ENCODE results near the gene AMZ1.
"Not testable (repeated sequence)": the region's sequence is repeated elsewhere in the genome, so short reads cannot be mapped to it uniquely, and the experiment has no call there.

AMZ1 gene

DNA sequence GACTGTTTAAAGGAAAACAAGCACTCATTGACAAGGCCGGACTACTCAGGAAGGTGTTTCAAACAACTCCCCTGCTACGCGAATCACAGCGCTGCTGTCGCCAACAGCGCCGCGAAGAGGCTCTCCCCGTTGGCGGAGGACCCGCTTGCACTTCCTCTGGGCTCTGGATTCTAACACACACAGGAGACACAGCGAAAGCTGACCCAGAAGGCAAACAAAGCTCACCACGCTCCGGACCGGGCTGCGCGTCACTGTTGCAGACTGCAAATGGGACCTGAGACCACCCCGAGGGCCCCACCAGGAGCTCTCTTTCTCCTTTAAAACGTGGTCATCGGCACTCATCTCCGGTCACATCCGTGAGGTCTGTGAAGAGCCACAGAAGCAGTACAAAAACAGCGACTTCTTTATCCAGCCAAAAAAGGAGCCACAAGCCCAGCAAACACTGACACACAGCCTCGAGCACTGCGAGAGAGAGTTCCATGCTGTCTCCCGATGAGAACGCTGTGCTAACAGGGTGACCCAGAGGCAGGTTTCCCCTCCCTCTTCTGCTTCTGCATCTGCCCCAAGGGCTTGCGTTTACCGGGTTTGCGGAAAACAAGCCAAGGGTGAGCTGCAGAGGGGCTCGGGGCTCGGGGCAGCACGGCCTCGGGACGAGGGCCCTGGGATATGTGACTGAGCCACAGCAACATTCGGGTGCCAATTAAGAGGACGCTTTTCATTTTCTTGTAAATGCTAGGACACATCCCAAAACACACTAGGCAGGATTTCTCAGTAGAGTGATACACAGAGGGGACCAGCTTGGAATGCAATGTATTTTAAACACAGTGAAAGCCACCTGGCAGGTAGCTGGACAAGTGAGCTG, 41.3 kb downstream of the AMZ1 start:
- no peak for DNase-seq (ENCODE audit: low read depth)

- no peak for DNase-seq (ENCODE audit: low read depth)
Observed at GRCh38 chr7:2729893-2730716, 42.1 kb downstream of the AMZ1 start.

DNA sequence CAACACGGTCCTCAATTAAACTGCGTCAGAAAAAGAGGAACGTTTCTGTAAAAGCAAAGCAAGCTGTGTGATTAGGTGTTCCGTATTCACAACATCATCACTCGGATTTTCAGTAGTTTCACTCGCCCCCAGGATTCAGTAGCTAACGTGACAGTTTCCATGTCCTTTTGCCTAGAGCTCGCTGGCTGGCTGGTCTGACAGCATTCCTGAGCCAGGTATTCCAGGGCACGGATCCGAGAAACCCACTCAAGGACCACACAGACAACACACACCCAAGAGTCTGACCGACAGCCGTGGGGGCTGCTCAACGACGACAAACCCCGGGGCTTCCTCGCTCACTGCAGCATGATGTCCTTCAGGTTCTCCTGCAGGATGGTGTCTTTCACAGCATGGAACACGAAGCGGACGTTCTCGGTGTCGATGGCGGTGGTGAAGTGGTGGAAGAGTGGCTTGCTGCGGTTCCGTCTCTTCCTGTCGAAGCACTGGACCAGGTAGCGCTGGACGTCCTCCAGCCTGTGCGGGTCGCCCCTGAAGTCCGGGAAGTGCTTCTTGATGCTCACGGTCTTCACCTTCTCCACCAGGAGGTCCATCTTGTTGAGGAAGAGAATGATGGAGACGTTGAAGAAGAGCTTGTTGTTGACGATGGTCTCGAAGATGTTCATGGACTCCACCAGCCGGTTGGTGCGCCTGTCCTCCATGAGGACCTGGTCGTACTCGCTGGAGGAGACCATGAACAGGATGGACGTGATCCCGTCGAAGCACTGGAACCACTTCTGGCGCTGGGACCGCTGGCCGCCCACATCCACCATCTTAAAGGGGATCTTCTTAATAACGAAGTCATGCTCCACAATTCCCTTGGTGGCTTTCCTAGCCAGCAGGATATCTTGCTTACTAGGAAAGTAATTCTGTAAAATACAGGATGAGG, 43.1 kb downstream of the AMZ1 start:
- DNase-seq (ENCODE audit: low read depth), result no peak

- DNase-seq (ENCODE audit: low read depth), result no peak
Observed at GRCh38 chr7:2732388-2732787, 44.4 kb downstream of the AMZ1 start.

- DNase-seq (ENCODE audit: low read depth), result no peak
Observed at GRCh38 chr7:2732959-2733584, 45.1 kb downstream of the AMZ1 start.

GRCh38 chr7:2734084-2734686, 46.2 kb downstream of the AMZ1 start:
- DNase-seq (ENCODE audit: low read depth), result no peak

- no peak for DNase-seq (ENCODE audit: low read depth)
Observed at GRCh38 chr7:2734751-2735571, 47.0 kb downstream of the AMZ1 start.

DNA sequence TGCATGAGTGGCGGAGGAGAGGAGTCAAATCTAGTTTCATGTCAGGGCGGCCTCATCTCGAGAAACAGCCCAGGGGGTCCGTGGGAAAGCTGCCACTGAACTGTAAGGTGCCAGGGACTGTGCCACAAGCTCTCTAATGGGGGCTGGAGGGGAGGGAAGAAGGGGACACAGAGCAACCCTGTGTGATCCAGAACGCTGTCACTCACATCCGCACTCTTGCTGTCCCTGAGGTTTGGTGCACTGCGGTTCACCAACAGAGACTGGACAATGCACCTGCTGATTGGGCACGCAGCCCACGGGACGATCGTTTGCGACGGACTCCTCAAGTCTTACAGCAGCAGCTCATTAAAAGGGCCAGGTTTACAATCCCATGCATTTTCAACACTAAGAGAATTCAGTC, 47.7 kb downstream of the AMZ1 start:
- DNase-seq (ENCODE audit: low read depth), result no peak

DNA sequence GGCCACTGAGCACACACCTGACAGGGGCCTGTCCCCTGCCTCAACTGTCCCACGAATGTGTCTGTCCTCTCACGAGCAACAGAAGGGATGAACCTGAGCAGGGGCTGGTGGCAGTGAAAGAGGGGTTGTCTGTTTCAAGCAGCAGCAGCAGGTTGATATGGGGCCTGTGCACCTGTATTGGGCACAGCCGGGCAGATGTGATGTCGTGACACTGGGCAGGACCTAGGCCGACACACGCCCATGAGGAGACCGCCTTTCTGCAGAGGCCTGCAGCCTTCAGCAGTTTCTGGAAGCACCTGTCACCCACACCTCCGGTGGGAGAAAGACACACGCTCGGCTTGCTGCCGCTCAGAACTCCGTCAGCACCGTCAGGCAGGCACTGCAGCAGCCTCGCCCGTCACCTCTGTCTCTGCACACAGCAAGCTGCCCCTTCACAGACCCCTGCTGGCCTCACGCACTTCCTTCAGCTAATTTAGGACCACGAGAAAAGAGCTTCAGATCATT, 48.5 kb downstream of the AMZ1 start:
- DNase-seq (ENCODE audit: low read depth), result no peak

DNA sequence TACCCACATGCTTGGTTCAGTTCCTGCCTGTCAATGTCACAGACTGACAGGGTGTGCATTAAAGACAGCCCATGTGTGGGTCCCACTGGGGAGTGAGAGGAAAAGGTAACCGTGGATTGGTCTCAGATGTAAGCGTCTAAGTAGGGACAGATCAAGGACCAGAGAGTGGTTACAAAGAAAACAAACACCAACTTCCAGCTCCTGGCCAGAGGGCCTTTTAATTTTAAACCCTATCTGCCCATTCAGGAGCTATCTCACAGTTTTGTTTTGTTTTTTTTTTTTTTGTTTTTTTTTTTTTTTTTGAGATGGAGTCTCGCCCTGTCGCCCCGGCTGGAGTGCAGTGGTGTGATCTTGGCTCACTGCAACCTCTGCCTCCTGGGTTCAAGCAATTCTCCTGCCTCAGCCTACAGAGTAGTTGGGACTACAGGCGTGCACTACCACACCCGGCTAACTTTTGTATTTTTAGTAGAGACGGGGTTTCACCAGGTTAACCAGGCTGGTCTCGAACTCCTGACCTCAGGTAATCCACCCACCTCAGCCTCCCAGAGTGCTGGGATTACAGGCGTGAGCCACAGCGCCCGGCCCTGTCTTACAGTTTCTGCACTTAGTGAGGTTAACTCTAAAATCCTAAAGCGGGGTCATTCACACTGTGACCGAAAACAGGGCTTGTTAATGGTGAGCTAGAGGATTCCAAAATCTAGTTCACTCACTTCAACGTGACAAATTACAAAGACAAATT, 49.2 kb downstream of the AMZ1 start:
- not testable (repeated sequence) for DNase-seq (ENCODE audit: low read depth)

DNA sequence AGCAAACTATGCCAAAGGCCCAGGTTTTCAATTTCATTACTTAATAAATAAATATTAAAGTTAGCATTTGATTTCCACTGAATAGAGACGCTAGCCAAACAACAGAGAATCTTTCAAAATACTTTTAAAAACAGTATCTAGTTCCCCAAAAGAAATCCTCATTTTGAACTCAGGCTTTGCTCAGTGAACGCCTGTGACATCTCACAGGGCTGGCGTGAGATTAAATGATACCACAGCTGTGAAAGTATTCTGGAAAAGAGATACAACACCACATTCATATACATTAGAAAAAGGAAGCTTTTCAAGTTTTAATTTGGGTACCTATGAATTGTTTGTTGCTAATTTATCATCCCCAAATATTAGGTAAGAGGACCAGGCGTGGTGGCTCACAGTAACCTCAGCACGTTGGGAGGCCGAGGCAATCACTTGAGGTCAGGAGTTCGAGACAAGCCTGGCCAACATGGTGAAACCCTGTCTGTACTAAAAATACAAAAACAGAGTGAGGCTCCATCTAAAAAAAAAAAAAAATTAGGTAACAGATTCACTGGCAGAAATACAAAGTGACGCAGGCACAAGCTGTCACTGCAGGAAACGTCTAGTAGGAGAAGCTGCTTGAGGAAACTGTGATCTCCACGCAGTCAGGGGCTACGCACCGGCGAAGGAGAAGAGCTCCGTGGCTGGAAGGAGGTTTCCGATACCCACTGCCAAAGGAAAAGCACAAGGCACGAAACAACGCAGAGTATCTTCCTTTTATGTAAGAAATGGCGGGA, 50.0 kb downstream of the AMZ1 start:
- DNase-seq (ENCODE audit: low read depth), result no peak

- DNase-seq (ENCODE audit: low read depth), result no peak
Observed at GRCh38 chr7:2738766-2739549, 51.0 kb downstream of the AMZ1 start.

DNA sequence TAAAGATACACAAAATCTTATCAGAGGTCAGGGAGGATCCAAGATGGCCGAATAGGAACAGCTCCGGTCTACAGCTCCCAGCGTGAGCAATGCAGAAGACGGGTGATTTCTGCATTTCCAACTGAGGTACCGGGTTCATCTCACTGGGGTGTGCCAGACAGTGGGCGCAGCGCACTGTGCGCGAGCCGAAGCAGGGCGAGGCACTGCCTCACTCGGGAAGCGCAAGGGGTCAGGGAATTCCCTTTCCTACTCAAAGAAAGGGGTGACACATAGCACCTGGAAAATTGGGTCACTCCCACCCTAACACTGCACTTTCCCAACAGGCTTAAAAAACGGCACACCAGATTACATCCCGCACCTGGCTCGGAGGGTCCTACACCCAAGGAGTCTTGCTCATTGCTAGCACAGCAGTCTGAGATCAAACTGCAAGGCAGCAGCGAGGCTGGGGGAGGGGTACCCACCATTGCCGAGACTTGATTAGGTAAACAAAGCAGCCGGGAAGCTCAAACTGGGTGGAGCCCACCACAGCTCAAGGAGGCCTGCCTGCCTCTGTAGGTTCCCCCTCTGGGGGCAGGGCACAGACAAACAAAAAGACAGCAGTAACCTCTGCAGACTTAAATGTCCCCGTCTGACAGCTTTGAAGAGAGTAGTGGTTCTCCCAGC, 55.7 kb downstream of the AMZ1 start:
- not testable (repeated sequence) for DNase-seq (ENCODE audit: low read depth)

- DNase-seq (ENCODE audit: low read depth), result not testable (repeated sequence)
Observed at GRCh38 chr7:2748684-2749083, 60.7 kb downstream of the AMZ1 start.

- DNase-seq (ENCODE audit: low read depth), result no peak
Observed at GRCh38 chr7:2750004-2750407, 62.0 kb downstream of the AMZ1 start.

GRCh38 chr7:2751086-2751485, 63.1 kb downstream of the AMZ1 start:
- DNase-seq (ENCODE audit: low read depth), result no peak

GRCh38 chr7:2753148-2753547, 65.1 kb downstream of the AMZ1 start:
- DNase-seq (ENCODE audit: low read depth), result no peak

All from HS-27A (cell line).